ENCODE data around the gene SRP54.
A peak's percentile ranks its signal among the peaks of the same experiment; 100 is the strongest.
"Not testable (repeated sequence)": the region's sequence is repeated elsewhere in the genome, so short reads cannot be mapped to it uniquely, and the experiment has no call there.

The SRP54 gene

DNA sequence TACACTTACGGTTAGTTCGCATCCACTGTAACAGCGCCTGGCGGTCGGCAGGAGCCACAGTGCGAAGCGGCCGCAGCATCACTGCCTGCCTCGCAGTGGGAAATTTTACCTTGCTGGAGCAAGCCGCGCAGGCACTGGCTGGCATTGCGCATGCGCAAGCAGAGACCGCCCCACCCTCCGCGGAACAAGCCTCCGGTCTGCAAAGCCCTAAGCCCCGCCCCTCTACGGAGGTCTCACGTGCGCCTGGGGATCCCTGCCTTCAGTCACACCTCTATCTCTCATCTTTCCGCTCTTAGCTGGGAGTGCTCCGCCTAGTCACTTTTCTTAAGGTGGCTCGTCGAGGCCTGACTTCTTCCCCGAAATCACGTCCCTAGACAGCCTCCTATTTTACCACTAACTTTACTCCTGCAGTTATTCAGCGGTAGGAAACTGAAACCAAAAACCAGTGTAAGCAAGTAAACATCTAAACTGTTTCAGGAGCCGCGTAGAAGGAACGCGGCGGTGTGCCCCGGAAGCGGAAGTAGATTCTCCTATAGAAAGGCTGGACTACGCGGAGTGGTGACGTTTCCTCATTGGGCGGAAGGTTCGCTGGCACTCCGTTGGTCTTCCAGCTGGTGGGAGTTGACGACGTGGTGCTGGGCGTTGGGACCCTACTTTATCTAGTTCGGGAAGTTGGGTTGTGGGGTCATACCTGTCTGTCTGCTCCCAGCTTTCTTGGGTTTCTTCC is at the start of gene SRP54:
SRP54 (plus strand) TSS at position 572 of the 727 bp plus-strand sequence. CDS start 13,718 bp downstream, outside the sequence.
- DNase-seq: peak; percentile 98

DNA sequence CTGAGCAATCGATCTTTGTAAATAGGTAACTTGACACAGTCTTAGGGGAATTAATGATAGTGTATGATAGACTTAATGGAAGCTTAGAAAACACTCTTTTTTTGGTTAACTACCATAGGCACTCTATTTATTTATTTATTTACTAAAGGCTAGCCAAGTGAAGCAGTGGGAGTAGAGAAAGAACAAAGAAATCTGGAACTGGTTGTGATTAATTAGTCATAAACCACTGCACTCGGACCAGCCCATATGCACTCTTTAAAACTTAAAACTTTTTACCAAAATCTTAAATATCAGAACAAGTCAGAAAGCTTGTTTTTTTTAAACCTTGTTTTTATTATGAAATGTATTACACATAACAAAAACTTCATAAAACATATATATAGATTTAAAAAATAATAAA is 49.5 kb upstream of the SRP54 start:
- DNase-seq: no peak

DNA sequence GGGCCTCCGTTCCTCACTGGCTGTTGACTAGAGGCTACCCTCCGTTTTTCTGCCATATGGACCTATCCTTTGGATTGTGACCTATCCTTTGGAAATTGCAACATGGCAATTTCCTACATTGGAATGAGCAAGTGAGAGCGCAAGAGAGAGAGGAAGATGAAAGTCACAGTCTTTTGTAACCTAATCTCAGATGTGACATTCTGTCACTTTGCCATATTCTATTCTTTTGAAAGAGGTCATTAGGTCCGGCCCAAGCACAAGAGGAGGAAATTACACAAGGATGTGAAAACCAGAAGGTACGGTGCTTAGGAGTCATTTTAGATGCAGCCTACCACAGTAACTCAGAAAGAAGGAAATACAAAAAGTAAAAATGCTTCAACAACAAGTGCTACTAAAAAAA is 47.3 kb upstream of the SRP54 start:
- no peak for DNase-seq

DNA sequence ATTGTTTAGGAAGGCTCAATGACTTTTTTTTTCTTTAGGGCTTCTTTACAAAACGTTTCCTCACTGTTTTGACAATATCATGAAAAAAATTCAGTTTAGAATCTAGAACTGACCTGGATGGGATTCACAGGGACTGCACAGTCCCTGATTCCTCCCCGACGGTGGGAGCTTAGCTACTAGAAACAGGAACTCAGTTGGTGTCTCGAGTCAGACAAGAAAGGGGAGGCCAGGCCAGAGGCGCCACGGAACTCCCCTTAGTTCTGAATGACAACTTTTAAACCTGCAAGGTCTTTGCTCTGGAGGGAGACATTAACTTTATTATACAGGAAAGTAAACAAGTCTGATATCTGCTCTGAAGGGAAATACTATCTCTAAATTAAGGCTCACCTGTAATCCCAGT is 45.4 kb upstream of the SRP54 start:
- no peak for DNase-seq

DNA sequence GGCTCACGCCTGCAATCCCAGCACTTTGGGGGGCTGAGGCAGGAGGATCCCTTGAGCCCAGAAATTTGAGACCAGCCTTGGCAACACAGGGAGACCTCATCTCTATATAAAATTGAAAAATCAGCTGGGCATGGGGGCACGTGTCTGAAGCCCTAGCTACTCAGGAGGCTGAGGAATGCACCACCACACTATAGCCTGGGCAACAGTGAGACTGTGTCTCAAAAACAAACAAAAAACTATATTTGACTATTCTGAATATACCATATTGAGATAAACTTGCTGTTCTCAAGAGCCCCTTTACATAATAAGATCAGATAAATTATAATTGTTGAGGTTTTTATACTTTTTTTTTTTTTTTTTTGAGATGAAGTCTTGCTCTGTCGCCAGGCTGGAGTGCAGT is 44.9 kb upstream of the SRP54 start:
- DNase-seq: no peak

DNA sequence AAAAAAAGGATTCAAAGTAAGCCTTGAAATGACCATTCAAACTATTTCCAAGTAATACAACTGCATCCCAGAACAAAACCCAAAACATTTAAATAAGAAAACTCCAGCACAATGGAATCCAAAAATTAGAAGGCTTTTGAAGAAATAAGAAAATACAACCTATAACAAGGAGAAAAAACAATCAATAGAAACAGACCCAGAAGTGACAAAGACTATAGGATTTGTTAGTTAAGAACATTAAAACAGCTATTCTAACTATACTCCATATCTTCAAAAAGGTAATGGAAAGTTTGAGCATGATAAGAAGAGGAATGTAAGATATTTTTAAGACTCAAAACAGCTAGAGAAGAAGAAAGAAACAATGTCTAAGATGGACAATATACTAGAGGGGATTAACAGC is 39.3 kb upstream of the SRP54 start:
- no peak for DNase-seq

DNA sequence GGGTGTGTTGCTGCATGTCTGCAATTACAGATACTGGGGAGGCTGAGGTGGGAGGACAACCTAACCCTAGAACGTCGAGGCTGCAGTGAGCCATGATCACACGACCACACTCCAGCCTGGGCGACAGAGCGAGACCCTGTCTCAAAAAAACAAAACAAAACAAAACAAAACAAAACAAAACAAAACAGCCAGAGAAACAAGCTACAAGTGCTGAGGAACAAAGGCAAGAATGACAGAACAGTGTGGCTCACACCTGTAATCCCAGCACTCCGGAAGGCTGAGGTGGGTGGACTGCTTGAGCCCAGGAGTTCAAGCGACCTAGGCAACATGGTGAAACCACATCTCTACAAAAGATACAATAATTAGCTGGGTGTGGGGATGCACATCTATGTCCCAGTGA is 38.0 kb upstream of the SRP54 start:
- no peak for DNase-seq

DNA sequence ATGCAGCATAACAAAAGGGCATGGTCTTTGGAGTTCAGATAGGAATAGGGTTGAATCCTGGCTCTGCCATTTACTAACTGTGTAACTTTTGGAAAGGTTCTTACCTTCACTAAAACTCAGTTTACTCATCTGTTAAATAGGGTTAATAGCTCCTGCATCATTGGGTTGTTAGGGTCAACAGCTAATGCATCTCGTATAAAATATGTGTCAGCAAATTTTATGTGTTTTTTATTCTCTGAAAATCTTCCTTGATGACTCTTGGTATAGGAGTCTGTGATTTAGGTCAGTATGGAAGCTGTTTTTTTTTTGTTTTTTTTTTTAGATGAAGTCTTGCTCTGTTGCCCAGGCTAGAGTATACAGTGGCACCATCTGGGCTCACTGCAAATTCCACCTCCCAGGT is 36.1 kb upstream of the SRP54 start:
- no peak for DNase-seq

DNA sequence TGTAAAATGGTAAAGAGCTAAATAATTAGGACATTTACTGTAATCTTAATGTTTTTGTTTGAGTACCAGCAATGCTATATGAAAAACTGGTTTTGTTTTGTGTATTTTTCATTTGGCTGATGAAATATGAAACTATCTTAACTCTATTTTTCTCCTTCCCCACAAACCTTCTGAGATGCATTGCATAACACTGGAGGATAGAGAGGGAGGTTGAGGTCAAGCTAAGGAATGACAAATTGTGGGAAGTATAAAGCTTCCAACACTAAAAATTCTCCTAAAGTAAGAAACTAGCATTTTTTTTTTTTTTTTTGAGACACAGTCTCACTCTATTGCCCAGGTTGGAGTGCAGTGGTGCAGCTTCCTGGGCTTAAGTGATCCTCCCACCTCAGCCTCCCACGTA is 31.5 kb upstream of the SRP54 start:
- no peak for DNase-seq

DNA sequence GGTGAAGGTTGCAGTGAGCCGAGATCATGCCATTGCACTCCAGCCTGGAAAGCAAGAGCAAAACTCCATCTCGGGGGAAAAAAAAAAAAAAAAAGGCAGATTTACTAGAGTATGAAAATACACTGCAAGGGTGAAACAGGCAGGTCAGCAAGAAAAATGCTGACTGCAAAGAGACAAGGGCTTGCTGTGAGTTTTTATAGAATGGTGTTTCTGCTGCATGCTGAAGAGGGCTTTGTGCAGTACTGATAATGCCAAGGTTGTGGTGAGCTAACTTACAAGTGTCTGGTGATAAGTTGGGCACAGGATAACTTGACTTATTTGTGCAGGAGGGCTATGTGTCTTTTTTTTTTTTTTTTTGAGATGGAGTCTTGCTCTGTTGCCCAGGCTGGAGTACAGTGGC is 25.9 kb upstream of the SRP54 start:
- DNase-seq: no peak

DNA sequence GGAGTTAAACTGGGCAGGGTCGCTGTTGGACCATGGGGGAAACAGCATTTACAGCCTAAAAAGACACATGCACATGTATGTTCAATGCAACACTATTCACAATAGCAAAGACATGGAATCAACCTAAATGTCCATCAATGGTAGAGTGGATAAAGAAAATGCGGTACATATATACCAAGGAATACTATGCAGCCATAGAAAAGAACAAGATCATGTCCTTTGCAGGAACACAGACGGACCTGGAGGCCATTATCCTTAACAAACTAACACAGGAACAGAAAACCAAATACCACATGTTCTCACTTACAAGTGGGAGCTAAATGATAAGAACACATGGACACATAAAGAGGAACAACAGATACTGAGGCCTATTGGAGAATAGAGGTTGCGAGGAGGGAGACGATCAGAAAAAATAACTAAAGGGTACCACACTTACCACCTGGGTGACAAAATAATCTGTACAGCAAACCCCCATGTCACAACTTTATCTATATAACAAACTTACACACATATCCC is 25.0 kb upstream of the SRP54 start:
- no peak for DNase-seq

DNA sequence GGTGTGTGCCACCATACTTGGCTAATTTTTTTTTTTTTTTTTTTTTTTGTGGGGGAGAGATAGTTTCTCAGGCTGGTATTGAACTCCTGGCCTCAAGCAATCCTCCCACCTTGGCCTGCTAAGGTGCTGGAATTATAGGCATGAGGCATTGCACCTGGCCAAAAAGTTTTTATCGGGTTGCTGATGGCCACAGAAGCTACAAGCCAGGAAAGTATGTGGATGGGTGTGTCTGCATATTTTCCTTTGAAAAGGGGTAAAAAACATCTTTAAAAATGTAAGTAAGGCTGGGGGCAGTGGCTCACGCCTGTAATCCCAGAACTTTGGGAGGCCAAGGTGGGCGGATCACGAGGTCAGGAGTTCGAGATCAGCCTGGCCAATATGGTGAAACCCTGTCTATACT is 20.7 kb upstream of the SRP54 start:
- not testable (repeated sequence) for DNase-seq

DNA sequence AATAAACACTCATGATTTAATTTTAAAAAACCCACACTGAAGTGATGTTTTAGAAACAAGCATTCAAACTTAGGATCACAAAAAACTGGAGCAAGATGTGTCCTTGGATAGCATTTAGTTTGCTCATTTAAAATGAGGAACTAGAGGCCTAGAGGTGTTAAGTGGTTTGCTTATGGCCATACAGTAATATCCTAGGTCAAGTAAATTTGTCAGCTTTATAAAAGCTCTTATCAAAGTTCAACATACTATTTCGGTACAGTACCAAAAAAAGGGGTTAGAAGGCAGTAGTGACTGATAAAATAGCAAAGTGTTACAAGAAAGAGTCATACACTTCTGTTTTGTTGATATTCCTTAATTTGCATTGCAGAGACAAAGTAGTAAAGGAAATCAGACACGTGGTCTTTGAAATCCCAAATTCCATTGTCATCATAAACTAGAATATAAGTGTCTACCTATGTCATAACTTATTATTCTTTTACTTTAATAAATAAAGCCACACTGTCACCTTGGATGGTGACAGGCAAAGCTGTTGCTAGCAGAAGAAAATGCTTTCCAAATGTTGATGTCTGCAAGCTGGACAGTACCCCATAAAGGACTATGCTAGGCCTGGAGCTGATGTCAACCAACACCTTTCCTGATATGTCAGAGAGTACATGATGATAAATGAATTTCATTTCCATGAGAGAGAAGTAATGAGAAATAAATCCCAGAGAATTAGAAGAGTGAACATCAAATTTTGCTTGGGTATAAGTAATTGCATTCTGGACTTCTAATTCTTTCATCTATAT is 17.6 kb upstream of the SRP54 start:
- DNase-seq: no peak

DNA sequence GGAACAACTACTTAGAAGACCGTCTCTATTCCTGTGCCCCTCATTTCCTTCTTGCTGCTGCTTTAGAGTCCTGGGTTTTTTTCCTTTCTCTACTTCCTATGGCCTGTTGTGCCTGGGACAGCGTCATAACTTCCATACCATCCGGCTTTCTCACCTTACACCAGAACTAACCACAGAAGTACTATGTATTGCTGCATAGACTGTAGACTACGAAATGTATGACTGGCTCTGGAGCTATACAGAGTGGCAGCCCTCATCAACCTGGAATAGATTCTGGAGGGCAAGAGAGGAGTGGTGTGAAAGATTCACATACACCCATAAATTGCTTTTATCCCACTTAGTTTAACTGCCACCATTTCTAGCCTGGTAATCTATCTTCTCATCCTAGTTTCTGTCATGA is 16.9 kb upstream of the SRP54 start:
- DNase-seq: no peak

DNA sequence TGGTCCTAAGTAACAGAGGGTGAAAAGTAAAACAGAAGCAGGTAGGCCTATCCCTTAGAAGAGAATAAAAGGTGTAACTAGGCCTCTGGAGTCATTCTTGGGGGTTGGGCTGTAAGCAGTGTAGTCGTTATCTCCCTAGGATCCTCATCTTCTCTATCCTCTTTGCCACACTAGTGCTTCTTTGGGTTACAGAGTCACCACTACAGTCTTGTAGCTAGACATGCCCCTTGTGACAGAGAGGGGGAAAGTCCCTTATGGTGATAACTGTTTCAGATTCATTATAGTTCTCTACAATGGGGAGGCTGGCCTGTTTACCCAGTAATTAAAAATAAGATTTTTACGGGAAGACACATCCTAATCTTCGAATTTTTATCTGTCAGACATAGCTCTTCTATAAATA is 16.4 kb upstream of the SRP54 start:
- no peak for DNase-seq

DNA sequence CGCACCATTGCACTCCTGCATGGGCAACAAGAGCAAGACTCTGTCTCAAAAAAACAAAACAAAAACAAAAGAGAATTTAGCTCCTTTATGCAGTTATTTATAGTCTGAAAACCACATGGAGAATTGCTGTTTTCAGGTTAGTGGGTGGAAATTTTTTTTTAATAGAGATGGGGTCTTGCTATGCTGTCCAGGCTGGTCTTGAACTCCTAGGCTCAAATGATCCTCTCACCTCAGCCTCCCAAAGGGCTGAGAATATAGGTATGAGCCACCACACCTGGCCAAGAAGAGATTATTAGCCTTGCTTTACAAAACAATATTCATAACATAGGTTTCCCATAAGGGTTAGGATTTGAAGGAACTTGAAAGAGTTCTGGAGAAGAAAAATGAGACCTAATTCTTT is 12.1 kb upstream of the SRP54 start:
- DNase-seq: no peak

DNA sequence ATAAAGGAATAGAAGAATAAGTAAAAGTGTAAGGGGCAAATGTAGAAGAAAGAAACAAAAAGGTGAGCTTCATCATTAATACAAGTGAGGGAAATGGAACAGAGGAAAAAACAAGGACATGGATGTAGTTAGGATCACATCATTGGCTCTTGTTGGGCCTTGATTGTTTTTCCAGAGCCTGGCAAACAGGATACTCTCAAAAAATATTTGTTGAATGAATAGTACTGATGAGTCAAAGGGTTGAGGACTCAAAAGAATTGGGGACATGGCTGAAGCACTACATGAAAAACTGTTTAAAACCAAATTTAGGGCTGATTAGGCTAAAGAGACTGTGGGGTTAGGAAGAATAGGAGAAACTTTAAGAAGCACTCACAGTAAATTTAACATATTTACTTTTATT is 11.4 kb upstream of the SRP54 start:
- no peak for DNase-seq

DNA sequence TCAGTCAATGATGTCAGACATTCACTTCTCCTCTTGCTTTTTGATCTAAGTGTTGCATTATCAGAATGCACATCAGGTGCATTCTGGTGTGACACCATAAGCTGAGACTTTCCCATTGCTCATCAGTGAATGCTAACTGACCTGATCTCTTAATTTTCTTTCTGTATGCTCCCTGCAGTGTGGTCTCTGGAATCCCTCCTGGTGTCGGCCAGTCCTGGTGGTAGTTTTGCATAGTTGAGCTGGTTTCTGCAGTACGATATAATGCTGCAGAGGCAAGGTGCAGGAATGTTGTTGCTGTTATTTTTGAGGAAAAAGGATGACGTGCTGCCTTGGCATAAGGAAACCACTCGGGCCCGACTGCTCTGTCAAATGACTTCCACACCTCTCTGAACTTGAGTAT is 11.0 kb upstream of the SRP54 start:
- no peak for DNase-seq

DNA sequence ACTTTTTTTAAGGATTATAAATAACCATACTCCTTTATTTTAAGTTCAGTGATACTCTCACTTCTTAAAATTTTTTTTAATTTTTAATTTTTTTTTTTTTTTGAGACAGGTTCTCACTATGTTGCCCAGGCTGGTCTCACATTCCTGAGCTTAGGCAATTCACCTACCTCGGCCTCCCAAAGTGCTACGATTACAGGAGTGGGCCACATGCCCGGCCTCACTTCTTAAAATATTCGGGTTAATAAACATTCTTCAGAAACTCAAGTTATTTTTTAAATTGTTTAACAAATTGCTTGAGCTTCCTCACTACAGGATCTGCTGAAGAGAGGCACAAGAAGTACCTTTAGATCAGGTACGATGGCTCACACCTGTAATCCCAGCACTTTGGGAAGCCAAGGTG is 4.3 kb upstream of the SRP54 start:
- no peak for DNase-seq

DNA sequence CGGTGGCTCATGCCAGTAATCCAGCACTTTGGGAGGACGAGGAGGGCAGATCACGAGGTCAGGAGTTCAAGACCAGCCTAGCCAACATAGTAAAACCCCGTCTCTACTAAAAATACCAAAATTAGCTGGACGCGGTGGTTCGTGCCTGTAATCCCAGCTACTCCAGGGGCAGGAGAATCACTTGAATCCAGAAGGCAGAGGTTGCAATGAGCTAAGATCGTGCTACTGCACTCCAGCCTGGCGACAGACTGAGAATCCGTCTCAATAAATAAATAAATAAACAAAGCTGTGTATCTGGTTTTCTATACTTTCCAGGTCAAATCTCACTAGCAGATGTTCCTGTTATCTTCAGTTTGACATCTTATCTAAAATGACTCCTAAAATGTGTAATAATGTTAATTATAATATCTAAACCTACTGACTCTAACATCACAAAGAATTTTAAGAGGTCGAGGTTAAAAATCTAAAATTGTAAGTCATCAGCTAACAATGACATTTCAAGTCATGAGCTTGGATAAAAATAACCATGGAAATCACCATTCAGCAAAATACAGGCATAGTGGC is 2.4 kb upstream of the SRP54 start:
- DNase-seq: no peak

DNA sequence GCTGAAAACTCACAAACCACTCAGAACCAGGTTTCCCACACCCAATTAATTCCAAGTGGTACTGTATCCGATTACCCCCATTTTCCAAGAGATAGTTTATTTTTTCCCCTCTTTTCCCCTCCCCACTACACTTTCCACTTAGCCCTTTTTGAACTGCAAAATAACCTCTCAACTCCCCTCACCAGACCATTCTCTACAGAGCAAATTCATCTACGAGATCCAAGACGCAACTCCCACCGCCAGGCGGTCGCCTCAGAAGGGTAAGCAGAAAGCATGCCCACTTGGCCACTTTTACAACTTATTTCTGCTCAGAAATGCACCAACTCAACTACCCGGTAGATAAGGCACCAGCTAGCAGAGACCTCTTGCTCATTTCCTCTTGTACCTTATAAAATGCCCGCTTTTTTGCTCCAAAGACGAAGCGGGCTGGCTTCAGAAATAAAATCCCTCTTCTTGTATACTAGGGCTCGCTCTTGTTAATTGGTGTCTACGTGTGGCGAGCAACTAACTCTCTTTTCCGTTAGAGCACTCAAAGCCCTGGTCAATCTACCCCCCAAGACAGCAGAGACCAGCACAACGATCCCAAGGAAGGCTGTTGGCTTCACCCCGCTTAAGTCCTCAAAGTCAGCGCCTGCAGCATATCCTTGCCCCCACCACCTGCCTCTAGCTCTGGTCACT is 910 bp upstream of the SRP54 start:
- peak; percentile 39 for DNase-seq

DNA sequence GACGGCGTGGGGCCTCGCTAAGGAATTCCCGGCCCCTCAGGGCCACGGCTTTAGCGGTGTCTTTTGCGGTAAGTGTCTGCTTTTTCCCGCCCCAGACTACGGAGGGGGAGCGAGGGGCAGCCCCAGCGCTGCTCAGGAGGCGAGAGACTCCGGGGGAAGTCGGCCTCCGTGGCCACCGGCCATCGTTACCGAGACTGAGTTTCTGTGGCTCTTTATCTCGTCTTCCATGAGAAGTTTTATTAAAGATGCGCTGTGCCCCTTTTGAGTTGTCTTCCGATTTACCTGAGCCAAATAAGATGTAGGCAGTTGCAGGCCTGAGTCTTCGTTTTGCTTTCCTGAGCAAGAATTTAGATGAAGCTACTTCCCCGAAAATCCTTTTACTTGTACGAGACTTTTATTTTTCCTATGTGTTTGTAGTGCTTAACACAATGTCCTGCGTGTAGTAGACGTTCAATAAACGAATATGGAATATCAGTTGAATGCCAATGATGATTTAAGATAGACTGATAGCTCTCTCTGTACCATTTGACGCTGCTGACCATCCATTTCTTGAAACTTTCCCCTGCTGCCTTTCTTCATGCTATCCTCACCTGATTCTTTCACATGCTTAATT is 462 bp downstream of the SRP54 start:
- no peak for DNase-seq

DNA sequence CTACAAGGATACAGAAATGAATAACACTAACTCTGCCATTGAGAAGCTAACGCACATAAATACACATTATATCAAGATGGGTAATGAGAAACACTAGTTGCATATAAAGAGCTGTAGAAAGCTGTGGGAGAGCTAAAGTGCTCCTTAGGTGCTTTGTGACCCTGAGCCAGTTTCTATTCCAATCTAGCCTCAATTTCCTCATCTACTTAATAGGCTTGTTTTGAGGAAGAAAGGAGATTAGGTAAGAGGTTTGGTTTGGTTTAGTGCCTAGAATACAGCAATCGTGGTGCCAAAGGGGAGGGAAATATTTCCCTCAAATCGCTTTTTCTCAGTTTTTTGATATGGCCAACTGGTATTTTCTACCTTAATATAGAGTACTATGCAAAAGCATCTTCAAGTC is 994 bp downstream of the SRP54 start:
- no peak for DNase-seq

Measured in NCI-H1694 (cell line).